Measurements from ENCODE around the gene CYTH2. TPM values are rescaled to one million over a fixed set of nuclear protein-coding genes. Genes with fewer than 3 reads are reported as not detected.

The CYTH2 gene
- total and polyA plus RNA-seq, 9 of the 15 experiments (the other 6 are each of a cell fraction or from before 2014, with no cell fraction given): 1.8 to 45.2 (median 23.8) TPM

GRCh38 chr19:48510421-48511268, 41.5 kb downstream of the CYTH2 start (continued):
- TF ChIP-seq, protein P1, sequence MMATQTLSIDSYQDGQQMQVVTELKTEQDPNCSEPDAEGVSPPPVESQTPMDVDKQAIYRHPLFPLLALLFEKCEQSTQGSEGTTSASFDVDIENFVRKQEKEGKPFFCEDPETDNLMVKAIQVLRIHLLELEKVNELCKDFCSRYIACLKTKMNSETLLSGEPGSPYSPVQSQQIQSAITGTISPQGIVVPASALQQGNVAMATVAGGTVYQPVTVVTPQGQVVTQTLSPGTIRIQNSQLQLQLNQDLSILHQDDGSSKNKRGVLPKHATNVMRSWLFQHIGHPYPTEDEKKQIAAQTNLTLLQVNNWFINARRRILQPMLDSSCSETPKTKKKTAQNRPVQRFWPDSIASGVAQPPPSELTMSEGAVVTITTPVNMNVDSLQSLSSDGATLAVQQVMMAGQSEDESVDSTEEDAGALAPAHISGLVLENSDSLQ (IDR thresholded peaks at IDR 0.05): no peak
- TF ChIP-seq ZNF785 (CRISPR knock-in tag; IDR thresholded peaks at IDR 0.05) (no peak), HMBOX1 (IDR thresholded peaks at IDR 0.05) (no peak), NFE2 (IDR thresholded peaks at IDR 0.05; ENCODE audit: low read depth) (no peak), THRAP3 (IDR thresholded peaks at IDR 0.05; ENCODE audit: borderline replicate concordance) (no peak), NFYB (IDR thresholded peaks at IDR 0.05; ENCODE audit: extremely low read depth, insufficient read length) (no peak), C11orf30 (IDR thresholded peaks at IDR 0.05; ENCODE audit: low read depth) (no peak)
- TF ChIP-seq, protein P2, sequence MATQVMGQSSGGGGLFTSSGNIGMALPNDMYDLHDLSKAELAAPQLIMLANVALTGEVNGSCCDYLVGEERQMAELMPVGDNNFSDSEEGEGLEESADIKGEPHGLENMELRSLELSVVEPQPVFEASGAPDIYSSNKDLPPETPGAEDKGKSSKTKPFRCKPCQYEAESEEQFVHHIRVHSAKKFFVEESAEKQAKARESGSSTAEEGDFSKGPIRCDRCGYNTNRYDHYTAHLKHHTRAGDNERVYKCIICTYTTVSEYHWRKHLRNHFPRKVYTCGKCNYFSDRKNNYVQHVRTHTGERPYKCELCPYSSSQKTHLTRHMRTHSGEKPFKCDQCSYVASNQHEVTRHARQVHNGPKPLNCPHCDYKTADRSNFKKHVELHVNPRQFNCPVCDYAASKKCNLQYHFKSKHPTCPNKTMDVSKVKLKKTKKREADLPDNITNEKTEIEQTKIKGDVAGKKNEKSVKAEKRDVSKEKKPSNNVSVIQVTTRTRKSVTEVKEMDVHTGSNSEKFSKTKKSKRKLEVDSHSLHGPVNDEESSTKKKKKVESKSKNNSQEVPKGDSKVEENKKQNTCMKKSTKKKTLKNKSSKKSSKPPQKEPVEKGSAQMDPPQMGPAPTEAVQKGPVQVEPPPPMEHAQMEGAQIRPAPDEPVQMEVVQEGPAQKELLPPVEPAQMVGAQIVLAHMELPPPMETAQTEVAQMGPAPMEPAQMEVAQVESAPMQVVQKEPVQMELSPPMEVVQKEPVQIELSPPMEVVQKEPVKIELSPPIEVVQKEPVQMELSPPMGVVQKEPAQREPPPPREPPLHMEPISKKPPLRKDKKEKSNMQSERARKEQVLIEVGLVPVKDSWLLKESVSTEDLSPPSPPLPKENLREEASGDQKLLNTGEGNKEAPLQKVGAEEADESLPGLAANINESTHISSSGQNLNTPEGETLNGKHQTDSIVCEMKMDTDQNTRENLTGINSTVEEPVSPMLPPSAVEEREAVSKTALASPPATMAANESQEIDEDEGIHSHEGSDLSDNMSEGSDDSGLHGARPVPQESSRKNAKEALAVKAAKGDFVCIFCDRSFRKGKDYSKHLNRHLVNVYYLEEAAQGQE (IDR thresholded peaks at IDR 0.05; ENCODE audit: borderline replicate concordance): no peak
- TF ChIP-seq, protein P2 (CRISPR knock-in tag; IDR thresholded peaks at IDR 0.05; ENCODE audit: low read depth): no peak

All from K562 (cell line).